ENCODE data around the gene ZBTB12. TPM values are rescaled to one million over a fixed set of nuclear protein-coding genes. Genes with fewer than 3 reads are reported as not detected.
"Not testable (repeated sequence)": the region's sequence is repeated elsewhere in the genome, so short reads cannot be mapped to it uniquely, and the experiment has no call there.

The ZBTB12 gene
- total RNA-seq, 4 donors from 2014 or later, result 0.49 to 2.6 (median 1.5) TPM

GRCh38 chr6:31940256-31940664 is 38.4 kb upstream of the ZBTB12 start:
- H3K27me3 ChIP-seq, result no peaks in the 10 kb centered on the region
- no peak for DNase-seq (ENCODE audit: low spot score in 2 of 2)
- H3K4me1 ChIP-seq, result peaks cover 6% of the 10 kb centered on the region
- no peak overlapping the region for H3K27ac ChIP-seq
- H3K4me3 ChIP-seq, result no peak overlapping the region
- 19% methylated on average over 6 of the region's 6 CpGs for WGBS
- H3K9me3 ChIP-seq, result no peaks in the 10 kb centered on the region
- TF ChIP-seq CTCF (IDR thresholded peaks at IDR 0.05) (no peak), POLR2A (IDR thresholded peaks at IDR 0.05) (no peak), EP300 (IDR thresholded peaks at IDR 0.05) (no peak), POLR2AphosphoS5 (IDR thresholded peaks at IDR 0.05) (no peak)
- H3K36me3 ChIP-seq, result no peaks in the 10 kb centered on the region

- 85% methylated on average over 9 of the region's 9 CpGs for WGBS
- Histone ChIP-seq H3K9me3 (no peaks in the 10 kb centered on the region), H3K4me3 (no peak overlapping the region), H3K27ac (no peak overlapping the region), H3K27me3 (no peaks in the 10 kb centered on the region), H3K4me1 (no peaks in the 10 kb centered on the region), H3K36me3 (no peaks in the 10 kb centered on the region)
- TF ChIP-seq POLR2A (IDR thresholded peaks at IDR 0.05) (no peak), POLR2AphosphoS5 (IDR thresholded peaks at IDR 0.05) (no peak), CTCF (IDR thresholded peaks at IDR 0.05) (no peak), EP300 (IDR thresholded peaks at IDR 0.05) (no peak)
- DNase-seq (ENCODE audit: low spot score in 2 of 2), result no peak
These were observed 33.9 kb upstream of the ZBTB12 start for GRCh38 chr6:31935823-31936222.

- H3K36me3 ChIP-seq, result no peaks in the 10 kb centered on the region
- H3K4me3 ChIP-seq, result no peak overlapping the region
- no peaks in the 10 kb centered on the region for H3K4me1 ChIP-seq
- no peaks in the 10 kb centered on the region for H3K9me3 ChIP-seq
- TF ChIP-seq CTCF (IDR thresholded peaks at IDR 0.05) (no peak), POLR2A (IDR thresholded peaks at IDR 0.05) (no peak), EP300 (IDR thresholded peaks at IDR 0.05) (no peak), POLR2AphosphoS5 (IDR thresholded peaks at IDR 0.05) (no peak)
- H3K27me3 ChIP-seq, result no peaks in the 10 kb centered on the region
- no peak for DNase-seq (ENCODE audit: low spot score in 2 of 2)
- WGBS, result 80% methylated on average over 3 of the region's 3 CpGs
- no peak overlapping the region for H3K27ac ChIP-seq
These were observed 33.1 kb upstream of the ZBTB12 start for GRCh38 chr6:31935021-31935420.

GRCh38 chr6:31933537-31933936 is 31.7 kb upstream of the ZBTB12 start:
- no peak overlapping the region for H3K4me3 ChIP-seq
- no peak overlapping the region for H3K27ac ChIP-seq
- H3K4me1 ChIP-seq, result no peaks in the 10 kb centered on the region
- H3K36me3 ChIP-seq, result no peaks in the 10 kb centered on the region
- no peaks in the 10 kb centered on the region for H3K27me3 ChIP-seq
- TF ChIP-seq POLR2A (IDR thresholded peaks at IDR 0.05), result no peak
- no peak for TF ChIP-seq EP300 (IDR thresholded peaks at IDR 0.05)
- no peaks in the 10 kb centered on the region for H3K9me3 ChIP-seq
- DNase-seq (ENCODE audit: low spot score in 2 of 2), result no peak
- WGBS, result 87% methylated on average over 19 of the region's 19 CpGs

GRCh38 chr6:31932137-31932536 is 30.3 kb upstream of the ZBTB12 start:
- WGBS, result 95% methylated on average over 8 of the region's 32 CpGs

GRCh38 chr6:31930962-31931361 is 29.1 kb upstream of the ZBTB12 start:
- Histone ChIP-seq H3K27ac (no peak overlapping the region), H3K4me3 (no peak overlapping the region), H3K36me3 (no peaks in the 10 kb centered on the region), H3K27me3 (no peaks in the 10 kb centered on the region), H3K9me3 (no peaks in the 10 kb centered on the region), H3K4me1 (no peaks in the 10 kb centered on the region)
- WGBS, result 89% methylated on average over 1 of the region's 1 CpG
- DNase-seq (ENCODE audit: low spot score in 2 of 2), result no peak
- TF ChIP-seq CTCF (IDR thresholded peaks at IDR 0.05) (no peak), POLR2AphosphoS5 (IDR thresholded peaks at IDR 0.05) (no peak), EP300 (IDR thresholded peaks at IDR 0.05) (no peak)

More at GRCh38 chr6:31932137-31932536, 30.3 kb upstream of the ZBTB12 start:
- H3K27ac ChIP-seq; DNase-seq (ENCODE audit: low spot score in 2 of 2); H3K27me3 ChIP-seq; H3K9me3 ChIP-seq; H3K4me1 ChIP-seq; H3K4me3 ChIP-seq; H3K36me3 ChIP-seq: not testable (repeated sequence)
